BLaER1 treated with 17β-estradiol and CSF1 and Interleukin-3, amounts not matched to agents 10 nM and 100 nM (cell line): Measurements from ENCODE around the gene RER1.
A peak's percentile ranks its signal among the peaks of the same experiment; 100 is the strongest.

ENCODE experiments used
- H3K27ac ChIP-seq, 11 experiments: shearing (Covaris generic); formaldehyde crosslinking; 2 replicates each; pipeline ENCODE4 v1.8.1; 2022
- H3K27me3 ChIP-seq, 11 experiments: shearing (Covaris generic); formaldehyde crosslinking; 2 replicates each; pipeline ENCODE4 v1.8.1; 2022
- H3K36me3 ChIP-seq, 11 experiments: shearing (Covaris generic); formaldehyde crosslinking; 2 replicates each; pipeline ENCODE4 v1.8.1; 2022
- H3K4me1 ChIP-seq, 10 experiments: shearing (Covaris generic); formaldehyde crosslinking; 2 replicates each; pipeline ENCODE4 v1.8.1; 2022
- H3K4me2 ChIP-seq, 11 experiments: shearing (Covaris generic); formaldehyde crosslinking; 2 replicates each; pipeline ENCODE4 v1.8.1; 2022
- H3K4me3 ChIP-seq, 10 experiments: shearing (Covaris generic); formaldehyde crosslinking; 2 replicates each; pipeline ENCODE4 v1.8.1; 2022
- H3K9ac ChIP-seq, 11 experiments: shearing (Covaris generic); formaldehyde crosslinking; 2 replicates each; pipeline ENCODE4 v1.8.1; 2022
- H3K9me3 ChIP-seq, 11 experiments: shearing (Covaris generic); formaldehyde crosslinking; replicated peaks in 1 of 11; 2 replicates each; pipeline ENCODE4 v1.8.1; 2022
- H4K20me1 ChIP-seq, 11 experiments: shearing (Covaris generic); formaldehyde crosslinking; 2 replicates each; pipeline ENCODE4 v1.8.1; 2022
- Cebpa-rat ChIP-seq, 11 experiments: shearing (Covaris generic); IDR thresholded peaks; 2 replicates each; pipeline ENCODE4 v1.8.1; 2022

RER1 gene

GRCh38 chr1:2404142-2404889 is 12.7 kb downstream of the RER1 start:
- no peak for TF ChIP-seq Cebpa-rat (IDR thresholded peaks at IDR 0.05)
- peak overlapping the region in 1 of 11 experiments; percentile 4; a peak in 1 of 22 replicates for H3K9ac ChIP-seq
- no peak overlapping the region for H3K4me3 ChIP-seq
- no peaks in the 10 kb centered on the region for H3K4me1 ChIP-seq
- no peaks in the 10 kb centered on the region for H3K9me3 ChIP-seq
- H3K36me3 ChIP-seq: peaks cover 72 to 95% (median 87%) of the 10 kb centered on the region in 11 experiments
- no peak overlapping the region for H3K27ac ChIP-seq
- H3K27me3 ChIP-seq: no peaks in the 10 kb centered on the region
- H4K20me1 ChIP-seq: peaks cover 31 to 79% (median 62%) of the 10 kb centered on the region in 11 experiments; a peak in 21 of 22 replicates
- H3K4me2 ChIP-seq: no peak overlapping the region

DNA sequence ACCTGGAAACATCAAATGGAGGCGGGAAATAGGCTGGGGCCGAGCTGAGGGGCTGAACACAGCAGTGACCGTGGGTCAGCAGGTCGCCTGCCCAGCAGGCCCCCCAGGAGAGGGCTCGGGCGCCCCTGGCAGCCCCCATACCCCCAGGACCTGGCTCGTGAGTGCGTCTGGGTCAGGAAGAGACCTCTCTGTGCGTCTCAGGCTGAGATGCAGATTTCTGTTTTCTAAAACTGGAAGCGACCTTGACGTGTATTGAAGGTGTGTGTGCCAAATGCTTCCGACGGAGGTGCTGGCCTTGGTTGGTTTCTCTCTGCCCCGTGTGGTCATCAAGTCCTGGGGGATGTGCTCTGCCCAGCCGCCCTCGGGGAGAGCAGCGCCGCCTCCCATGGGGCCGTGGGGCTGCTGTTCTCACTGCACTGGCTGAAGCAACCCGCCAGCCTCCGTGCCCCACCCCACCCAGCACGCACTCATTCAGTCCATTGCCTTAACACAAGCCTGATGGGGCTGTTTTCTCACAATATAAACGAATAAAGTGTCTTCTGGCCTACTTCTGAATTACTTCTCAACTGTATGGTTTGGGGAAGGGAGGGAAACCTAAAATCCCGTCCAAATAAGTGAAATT is 13.4 kb downstream of the RER1 start:
- H3K9me3 ChIP-seq: no peaks in the 10 kb centered on the region
- H3K36me3 ChIP-seq: peaks cover 65 to 95% (median 85%) of the 10 kb centered on the region in 11 experiments
- TF ChIP-seq Cebpa-rat (IDR thresholded peaks at IDR 0.05): no peak
- no peak overlapping the region for H3K4me2 ChIP-seq
- H3K4me1 ChIP-seq: no peaks in the 10 kb centered on the region
- H3K27ac ChIP-seq: no peak overlapping the region
- H4K20me1 ChIP-seq: peaks cover 26 to 72% (median 55%) of the 10 kb centered on the region in 11 experiments; a peak in 21 of 22 replicates
- H3K4me3 ChIP-seq: no peak overlapping the region
- no peaks in the 10 kb centered on the region for H3K27me3 ChIP-seq
- peak overlapping the region in 5 of 11 experiments; percentile 7 to 41 (median 19); a peak in 4 of 22 replicates for H3K9ac ChIP-seq

DNA sequence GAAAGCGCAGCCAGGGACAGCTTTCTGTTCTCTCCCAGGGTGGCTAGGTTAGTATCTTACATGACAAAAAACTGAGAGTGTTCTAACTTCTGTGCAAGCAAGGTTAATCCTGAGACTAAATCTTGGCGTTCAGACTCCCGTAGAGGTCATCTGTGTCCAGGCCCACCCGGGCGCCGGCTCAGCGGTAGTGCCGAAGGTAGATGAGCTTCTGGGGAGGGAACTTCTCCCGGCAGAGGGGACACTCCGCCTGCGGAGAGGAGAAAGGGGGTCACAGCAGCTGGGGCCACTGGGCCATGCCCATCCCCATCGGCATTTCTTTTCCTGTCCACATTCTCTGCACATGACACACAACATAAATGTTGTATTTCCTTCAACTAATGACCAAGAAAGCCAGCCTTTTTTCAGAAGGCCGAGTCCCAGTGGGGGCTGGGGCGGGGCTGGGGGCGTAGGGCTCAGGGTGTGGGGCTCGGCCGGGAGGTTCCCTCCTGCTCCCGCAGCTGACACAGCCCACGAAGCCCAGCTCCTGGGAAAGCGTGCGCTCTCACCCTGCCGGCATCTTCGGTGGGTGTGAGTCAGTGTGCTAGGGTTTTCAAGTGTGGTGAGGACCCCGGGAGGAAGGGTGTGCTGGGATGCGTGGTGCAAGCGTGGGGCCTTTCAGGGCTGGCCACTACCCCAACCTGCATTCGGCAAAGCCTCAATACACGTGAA is 14.1 kb downstream of the RER1 start:
- 0 out of 20 replicates have a peak, but pooled peaks cover 0 to 4% (median 0%) of the 10 kb centered on the region in 10 experiments for H3K4me1 ChIP-seq
- peak overlapping the region in 5 of 11 experiments; percentile 7 to 41 (median 19); a peak in 2 of 22 replicates for H3K9ac ChIP-seq
- H3K27ac ChIP-seq: no peak overlapping the region
- no peak overlapping the region for H3K4me2 ChIP-seq
- H4K20me1 ChIP-seq: peaks cover 21 to 65% (median 47%) of the 10 kb centered on the region in 11 experiments; a peak in 21 of 22 replicates
- TF ChIP-seq Cebpa-rat (IDR thresholded peaks at IDR 0.05): no peak
- H3K36me3 ChIP-seq: peaks cover 58 to 93% (median 80%) of the 10 kb centered on the region in 11 experiments
- no peaks in the 10 kb centered on the region for H3K9me3 ChIP-seq
- H3K27me3 ChIP-seq: no peaks in the 10 kb centered on the region
- no peak overlapping the region for H3K4me3 ChIP-seq

DNA sequence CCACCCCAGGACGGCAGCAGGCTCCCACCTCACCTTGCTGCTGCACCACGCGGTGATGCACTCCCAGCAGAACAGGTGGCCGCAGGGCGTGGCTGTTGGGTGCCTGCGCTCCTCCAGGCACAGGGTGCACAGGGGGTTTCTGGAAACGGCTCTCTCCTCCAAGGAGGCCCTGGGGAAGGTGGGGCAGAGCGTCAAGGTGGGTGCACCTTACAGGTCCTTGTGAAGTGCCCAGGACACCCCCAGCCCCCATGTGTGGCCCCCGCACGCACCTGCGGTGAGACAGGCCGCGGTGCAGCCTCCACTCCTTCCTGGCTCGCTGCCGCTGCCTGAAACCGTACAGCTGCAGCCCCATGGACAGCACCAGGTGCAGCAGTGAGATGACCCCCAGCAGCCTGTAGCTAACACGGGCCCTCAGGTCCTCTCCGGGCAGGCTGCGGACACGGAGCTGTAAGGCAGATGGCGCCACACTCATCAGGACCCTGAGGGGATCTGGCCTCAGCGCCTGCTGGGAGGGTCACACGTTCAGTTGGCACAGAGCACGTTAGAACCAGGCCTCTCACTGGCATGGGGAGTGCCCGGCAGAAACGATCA is 14.9 kb downstream of the RER1 start:
- peaks cover 19 to 60% (median 43%) of the 10 kb centered on the region in 11 experiments; a peak in 21 of 22 replicates for H4K20me1 ChIP-seq
- no peak for TF ChIP-seq Cebpa-rat (IDR thresholded peaks at IDR 0.05)

GRCh38 chr1:2407166-2407990 is 15.7 kb downstream of the RER1 start:
- no peak overlapping the region for H3K27ac ChIP-seq
- H3K4me1 ChIP-seq: peaks cover 8 to 16% (median 11%) of the 10 kb centered on the region in 10 experiments
- no peak for TF ChIP-seq Cebpa-rat (IDR thresholded peaks at IDR 0.05)
- no peak overlapping the region for H3K4me3 ChIP-seq
- H3K9ac ChIP-seq: no peak overlapping the region
- peaks cover 46 to 80% (median 67%) of the 10 kb centered on the region in 11 experiments for H3K36me3 ChIP-seq
- H3K9me3 ChIP-seq: no peaks in the 10 kb centered on the region
- H3K27me3 ChIP-seq: no peaks in the 10 kb centered on the region
- no peak overlapping the region for H3K4me2 ChIP-seq
- H4K20me1 ChIP-seq: peaks cover 14 to 51% (median 34%) of the 10 kb centered on the region in 11 experiments; a peak in 17 of 22 replicates

More for the DNA sequence above, 14.9 kb downstream of the RER1 start:
- Histone ChIP-seq H3K27me3 (no peaks in the 10 kb centered on the region), H3K4me2 (no peak overlapping the region), H3K4me3 (no peak overlapping the region), H3K4me1 (peaks cover 3 to 11% (median 7%) of the 10 kb centered on the region in 10 experiments; a peak in 19 of 20 replicates), H3K36me3 (peaks cover 54 to 88% (median 75%) of the 10 kb centered on the region in 11 experiments), H3K27ac (no peak overlapping the region), H3K9me3 (no peaks in the 10 kb centered on the region), H3K9ac (no peak overlapping the region)

DNA sequence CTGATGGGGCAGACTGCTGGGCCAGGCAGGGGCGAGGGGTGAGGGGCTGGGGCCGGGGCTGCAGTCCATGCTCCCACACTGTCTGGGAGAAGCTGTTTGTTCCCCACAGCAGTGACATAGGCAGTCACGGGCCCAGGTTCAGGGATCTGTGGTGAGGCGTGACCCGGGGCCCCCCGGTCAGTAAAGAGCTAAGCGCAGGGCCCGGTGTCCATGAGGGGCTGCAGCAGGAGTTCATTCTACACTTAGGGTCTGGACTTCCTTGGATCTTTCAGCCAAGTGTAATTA is 16.3 kb downstream of the RER1 start:
- TF ChIP-seq Cebpa-rat (IDR thresholded peaks at IDR 0.05): no peak
- Histone ChIP-seq H4K20me1 (peaks cover 10 to 46% (median 29%) of the 10 kb centered on the region in 11 experiments; a peak in 17 of 22 replicates), H3K4me1 (peaks cover 9 to 17% (median 12%) of the 10 kb centered on the region in 10 experiments), H3K27ac (no peak overlapping the region), H3K36me3 (peaks cover 40 to 74% (median 61%) of the 10 kb centered on the region in 11 experiments), H3K4me3 (no peak overlapping the region), H3K9ac (0 out of 22 replicates have a peak overlapping the region, but pooled peaks of 1 of the 11 experiments have one; percentile 33), H3K4me2 (no peak overlapping the region), H3K27me3 (no peaks in the 10 kb centered on the region), H3K9me3 (no peaks in the 10 kb centered on the region)

DNA sequence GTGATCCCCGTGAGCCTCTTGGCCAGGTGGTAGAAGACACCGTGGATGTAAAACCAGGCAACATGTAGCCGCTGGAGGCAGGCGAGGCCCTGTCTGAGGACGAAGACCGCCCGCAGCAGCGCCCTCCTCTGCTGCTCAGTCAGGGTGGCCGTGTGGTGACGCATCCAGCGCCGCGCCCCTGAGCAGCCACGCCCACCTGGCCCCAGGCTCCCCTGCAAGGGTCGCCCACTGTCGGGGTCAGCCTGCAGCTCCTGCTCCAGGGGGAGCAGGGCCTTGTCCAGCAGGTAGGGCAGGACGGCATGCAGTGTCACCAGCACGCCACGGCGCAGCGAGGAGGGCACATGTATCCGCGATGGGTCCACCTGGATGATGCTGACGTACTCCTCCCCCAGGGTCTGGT is 16.8 kb downstream of the RER1 start:
- TF ChIP-seq Cebpa-rat (IDR thresholded peaks at IDR 0.05): no peak
- Histone ChIP-seq H3K9me3 (no peaks in the 10 kb centered on the region), H3K27me3 (no peaks in the 10 kb centered on the region), H3K4me3 (no peak overlapping the region), H3K27ac (no peak overlapping the region), H3K4me2 (no peak overlapping the region), H4K20me1 (peaks cover 6 to 41% (median 25%) of the 10 kb centered on the region in 11 experiments; a peak in 17 of 22 replicates), H3K9ac (peak overlapping the region in 1 of 11 experiments; percentile 33; a peak in 1 of 22 replicates), H3K4me1 (peaks cover 14 to 23% (median 17%) of the 10 kb centered on the region in 10 experiments), H3K36me3 (peaks cover 35 to 69% (median 56%) of the 10 kb centered on the region in 11 experiments)

- no peaks in the 10 kb centered on the region for H3K9me3 ChIP-seq
- H3K4me3 ChIP-seq: no peak overlapping the region
- no peak overlapping the region for H3K9ac ChIP-seq
- peaks cover 18 to 27% (median 21%) of the 10 kb centered on the region in 10 experiments for H3K4me1 ChIP-seq
- peaks cover 6 to 36% (median 25%) of the 10 kb centered on the region in 11 experiments; a peak in 16 of 22 replicates for H4K20me1 ChIP-seq
- no peak overlapping the region for H3K4me2 ChIP-seq
- H3K27me3 ChIP-seq: no peaks in the 10 kb centered on the region
- no peak overlapping the region for H3K27ac ChIP-seq
- peaks cover 31 to 65% (median 52%) of the 10 kb centered on the region in 11 experiments for H3K36me3 ChIP-seq
- no peak for TF ChIP-seq Cebpa-rat (IDR thresholded peaks at IDR 0.05)
Observed at GRCh38 chr1:2408859-2409276, 17.2 kb downstream of the RER1 start.
